Measurements from ENCODE around the gene AMD1. TPM values are rescaled to one million over a fixed set of nuclear protein-coding genes. Genes with fewer than 3 reads are reported as not detected.
"Not testable (repeated sequence)": the region's sequence is repeated elsewhere in the genome, so short reads cannot be mapped to it uniquely, and the experiment has no call there.

The AMD1 gene
- 100 to 1,000 TPM in 2 of 5 experiments, 10 to 100 TPM in 3; 61.1 to 105 (median 73.8) TPM for total RNA-seq
- polyA plus RNA-seq = 10 to 100 TPM; 54.9 to 55.4 TPM
- 369 reads per million, percentile 97 among the genes with 10 or more reads in this experiment for total RNA-seq

DNA sequence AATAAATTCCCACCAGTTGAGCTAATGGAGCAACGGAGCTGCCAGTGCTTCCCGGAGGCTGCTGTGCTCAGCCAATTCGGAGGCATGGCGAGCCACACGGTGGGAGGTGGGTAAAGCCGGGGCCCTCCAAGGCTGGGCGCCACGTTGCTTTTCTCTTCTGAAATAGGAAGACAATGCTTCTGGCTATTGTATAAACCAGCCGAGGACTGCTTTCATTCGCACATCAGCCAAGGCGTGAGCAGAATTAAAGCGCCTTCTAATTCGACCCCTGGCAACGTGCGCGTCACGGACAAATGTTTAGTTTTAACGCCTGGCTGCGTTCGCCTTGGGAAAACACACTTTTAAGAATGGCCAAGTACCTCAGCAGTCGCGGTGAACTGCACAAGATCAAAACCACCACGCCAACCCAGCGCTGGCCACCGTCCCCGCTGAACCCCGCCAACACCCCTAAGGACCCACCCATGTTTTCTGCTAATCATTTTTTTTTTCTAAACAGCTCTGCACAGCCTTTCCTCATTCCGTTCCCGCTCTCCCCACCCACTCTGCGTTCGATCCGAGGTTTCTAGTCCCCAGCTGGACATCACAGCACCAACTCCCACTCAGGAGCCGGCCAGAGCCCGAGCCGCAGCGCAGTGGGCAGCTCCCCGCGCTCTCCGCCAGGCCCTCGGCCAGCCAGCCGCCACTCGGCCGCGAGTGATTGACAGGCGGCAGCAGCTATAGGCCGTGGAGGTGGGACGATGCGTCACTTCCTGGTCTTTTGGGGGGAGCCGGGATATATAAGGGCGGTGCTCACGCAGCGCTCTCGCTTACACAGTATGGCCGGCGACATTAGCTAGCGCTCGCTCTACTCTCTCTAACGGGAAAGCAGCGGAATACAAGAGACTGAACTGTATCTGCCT lies at the start of gene AMD1:
AMD1 (plus strand) TSS at position 805 of the 899 bp plus-strand sequence. CDS start 321 bp downstream, outside the sequence.
- H3K4me1 Mint-ChIP-seq = peaks cover 19 to 28% (median 27%) of the 10 kb centered on the region in 7 donors
- Histone ChIP-seq H3K36me3 (ENCODE audit: control insufficient read depth in 2 of 3, insufficient read depth in 3 of 3, low read length in 3 of 3) (peaks cover 0 to 9% (median 0%) of the 10 kb centered on the region in 3 experiments), H3K4me3 (ENCODE audit: low read length) (peak within 1 kb of the TSS; percentile 99), H3K27ac (ENCODE audit: low read depth, low read length) (peak within 1 kb of the TSS; percentile 73), H3K9me3 (ENCODE audit: control insufficient read depth in 2 of 3, low read length in 3 of 3) (no peaks in the 10 kb centered on the region), H3K4me1 (ENCODE audit: control insufficient read depth in 2 of 2, insufficient read depth in 2 of 2, low read length in 2 of 2) (peaks cover 26 to 28% of the 10 kb centered on the region in 2 donors), H3K27me3 (ENCODE audit: control insufficient read depth in 2 of 2, insufficient read depth in 2 of 2, low read length in 2 of 2) (no peaks in the 10 kb centered on the region)
- DNase-seq (peak; percentile 87 to 97 (median 96)), ATAC-seq (peak; percentile 85)
- H3K36me3 Mint-ChIP-seq = peaks cover 0 to 5% (median 0%) of the 10 kb centered on the region in 5 donors
- H3K4me3 Mint-ChIP-seq = peak within 1 kb of the TSS in 9 of 10 donors; percentile 94 to 99 (median 99)
- peaks cover 0 to 5% (median 0%) of the 10 kb centered on the region in 11 donors for H3K9me3 Mint-ChIP-seq
- intact Hi-C loops (cut with micrococcal nuclease) = loop anchor here (1.0 to 10.0 kb wide), 21 partner anchors 8 to 1859 kb away; partner anchors contain the start of genes CDK19 (in 2 of the 2), GTF3C6 (in 2 of the 2), REV3L (in 2 of the 2) and AK9 (in 1 of the 2)
- H3K27ac Mint-ChIP-seq = peak within 1 kb of the TSS in 8 of 9 donors; percentile 96 to 100 (median 99)
- POLR2A ChIA-PET = interaction anchor here (0.6 to 10.5 kb wide), 50 partner anchors 8 to 1781 kb away, joined by 3 to 413 read pairs (median 4); partner anchors contain the start of genes CD164, CDK19, GTF3C6 and REV3L
- no peaks in the 10 kb centered on the region for H3K27me3 Mint-ChIP-seq
- CTCF ChIA-PET = interaction anchor here (0.6 to 2.2 kb wide), 7 partner anchors 8 to 831 kb away, joined by 3 to 14 read pairs (median 3); partner anchors contain the start of gene GTF3C6

DNA sequence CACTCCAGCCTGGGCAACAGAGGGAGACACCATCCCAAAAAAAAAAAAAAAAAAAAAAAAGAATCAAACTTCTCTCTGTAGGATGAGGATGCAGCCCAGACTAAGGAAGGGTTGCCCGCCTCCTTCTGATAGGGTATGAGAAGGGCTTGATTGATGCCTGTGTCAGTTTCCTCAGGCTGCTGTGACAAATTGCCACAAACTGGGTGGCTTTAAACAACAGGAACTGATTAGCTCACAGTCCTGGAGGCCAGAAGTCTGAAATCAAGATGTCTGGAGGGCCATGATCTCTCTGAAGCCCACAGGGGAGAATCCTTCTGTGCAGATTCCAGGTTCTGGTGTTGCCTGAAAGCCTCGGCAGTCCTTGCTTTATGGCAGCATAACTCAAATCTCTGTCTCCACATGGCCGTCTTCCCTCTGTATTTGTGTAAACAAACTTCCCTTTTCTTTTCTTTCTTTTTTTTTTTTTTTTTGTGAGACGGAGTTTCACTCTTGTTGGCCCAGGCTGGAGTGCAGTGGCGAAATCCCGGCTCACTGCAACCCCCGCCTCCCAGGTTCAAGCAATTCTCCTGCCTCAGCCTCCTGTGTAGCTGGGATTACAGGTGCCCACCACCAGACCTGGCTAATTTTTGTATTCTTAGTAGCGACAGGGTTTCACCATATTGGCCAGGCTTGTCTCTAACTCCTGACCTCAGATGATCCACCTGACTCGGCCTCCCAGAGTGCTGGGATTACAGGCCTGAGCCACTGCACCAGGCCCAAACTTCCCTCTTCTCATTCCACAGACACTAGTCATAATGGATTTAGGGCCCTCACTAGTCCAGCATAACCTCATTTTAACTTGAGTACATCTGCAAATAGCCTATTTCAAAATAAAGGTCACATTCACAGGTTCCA lies 48.1 kb upstream of the AMD1 start:
- DNase-seq (no peak), ATAC-seq (peak; percentile 78)
- ChIA-PET CTCF (interaction anchor here (0.5 kb wide), 1 partner anchor 24 kb away, joined by 4 read pairs; no protein-coding TSS in a partner anchor), POLR2A (interaction anchor here (0.6 to 1.7 kb wide), 3 partner anchors 11 to 181 kb away, joined by 4 to 6 read pairs (median 5); partner anchors contain the start of gene CDK19)
- Histone ChIP-seq H3K9me3 (ENCODE audit: control insufficient read depth in 2 of 3, low read length in 3 of 3) (no peaks in the 10 kb centered on the region), H3K36me3 (ENCODE audit: control insufficient read depth in 2 of 3, insufficient read depth in 3 of 3, low read length in 3 of 3) (no peaks in the 10 kb centered on the region), H3K27me3 (ENCODE audit: control insufficient read depth in 2 of 2, insufficient read depth in 2 of 2, low read length in 2 of 2) (no peaks in the 10 kb centered on the region), H3K4me3 (ENCODE audit: low read length) (no peak overlapping the region), H3K27ac (ENCODE audit: low read depth, low read length) (no peak overlapping the region), H3K4me1 (ENCODE audit: control insufficient read depth in 2 of 2, insufficient read depth in 2 of 2, low read length in 2 of 2) (no peaks in the 10 kb centered on the region)
- Mint-ChIP-seq H3K27ac (no peak overlapping the region), H3K9me3 (no peaks in the 10 kb centered on the region), H3K27me3 (peaks cover 0 to 12% (median 0%) of the 10 kb centered on the region in 5 donors), H3K4me1 (peaks cover 0 to 7% (median 0%) of the 10 kb centered on the region in 7 donors), H3K4me3 (no peak overlapping the region), H3K36me3 (peaks cover 0 to 2% (median 0%) of the 10 kb centered on the region in 5 donors)
- intact Hi-C loops (cut with micrococcal nuclease) = no loop called here

DNA sequence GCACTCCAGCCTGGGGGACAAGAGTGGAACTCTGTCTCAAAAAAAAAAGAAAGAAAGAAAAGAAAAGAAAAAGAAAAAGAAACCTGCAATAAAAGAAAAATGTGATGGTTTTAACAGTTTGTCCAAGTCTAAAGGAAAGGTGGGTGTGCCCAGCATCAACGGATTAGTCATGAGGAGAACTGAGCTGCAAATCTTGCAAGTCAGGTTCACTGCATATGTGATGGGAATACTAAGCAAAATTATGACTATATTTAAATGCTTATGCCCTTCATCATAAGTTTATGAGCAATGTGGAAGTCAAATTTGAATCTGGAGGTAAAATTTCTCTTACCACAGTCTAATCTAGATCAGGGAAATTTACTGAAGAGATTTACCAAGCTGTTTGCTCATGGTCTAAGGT lies 46.2 kb upstream of the AMD1 start:
- CTCF ChIA-PET = interaction anchor here (0.9 kb wide), 1 partner anchor 146 kb away, joined by 3 read pairs; no protein-coding TSS in a partner anchor
- Histone ChIP-seq H3K9me3 (ENCODE audit: control insufficient read depth in 2 of 3, low read length in 3 of 3) (no peaks in the 10 kb centered on the region), H3K36me3 (ENCODE audit: control insufficient read depth in 2 of 3, insufficient read depth in 3 of 3, low read length in 3 of 3) (no peaks in the 10 kb centered on the region), H3K4me1 (ENCODE audit: control insufficient read depth in 2 of 2, insufficient read depth in 2 of 2, low read length in 2 of 2) (no peaks in the 10 kb centered on the region), H3K27me3 (ENCODE audit: control insufficient read depth in 2 of 2, insufficient read depth in 2 of 2, low read length in 2 of 2) (no peaks in the 10 kb centered on the region), H3K27ac (ENCODE audit: low read depth, low read length) (no peak overlapping the region), H3K4me3 (ENCODE audit: low read length) (no peak overlapping the region)
- Mint-ChIP-seq H3K27me3 (peaks cover 0 to 3% (median 0%) of the 10 kb centered on the region in 5 donors), H3K27ac (no peak overlapping the region), H3K4me3 (no peak overlapping the region), H3K9me3 (no peaks in the 10 kb centered on the region), H3K36me3 (no peaks in the 10 kb centered on the region), H3K4me1 (peaks cover 0 to 2% (median 0%) of the 10 kb centered on the region in 7 donors)
- intact Hi-C loops (cut with micrococcal nuclease) = no loop called here
- POLR2A ChIA-PET = interaction anchor here (1.1 to 1.6 kb wide), 2 partner anchors 10 to 46 kb away, joined by 3 to 6 read pairs; partner anchors contain the start of gene AMD1
- no peak for DNase-seq
- ATAC-seq = peak; percentile 54

DNA sequence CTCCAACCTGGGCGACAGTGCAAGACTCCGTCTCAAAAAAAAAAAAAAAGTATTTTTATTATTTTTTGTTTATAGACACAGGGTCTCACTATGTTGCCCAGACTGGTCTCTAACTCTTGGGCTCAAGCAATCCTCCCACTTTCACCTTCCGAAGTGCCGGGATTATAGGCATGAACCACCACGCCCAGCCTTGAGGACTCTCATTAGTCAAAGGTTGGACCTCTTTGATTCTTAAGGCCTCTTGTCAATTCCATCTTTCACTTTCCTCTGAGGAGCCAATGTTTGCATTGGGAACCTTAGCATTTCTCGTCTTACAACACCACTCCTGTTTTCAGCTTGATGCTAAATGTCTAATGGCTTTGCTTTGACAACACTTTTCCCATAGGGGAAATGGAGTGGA lies 43.2 kb upstream of the AMD1 start:
- intact Hi-C loops (cut with micrococcal nuclease) = no loop called here
- H3K9me3 ChIP-seq (ENCODE audit: control insufficient read depth in 2 of 3, low read length in 3 of 3) = no peaks in the 10 kb centered on the region

DNA sequence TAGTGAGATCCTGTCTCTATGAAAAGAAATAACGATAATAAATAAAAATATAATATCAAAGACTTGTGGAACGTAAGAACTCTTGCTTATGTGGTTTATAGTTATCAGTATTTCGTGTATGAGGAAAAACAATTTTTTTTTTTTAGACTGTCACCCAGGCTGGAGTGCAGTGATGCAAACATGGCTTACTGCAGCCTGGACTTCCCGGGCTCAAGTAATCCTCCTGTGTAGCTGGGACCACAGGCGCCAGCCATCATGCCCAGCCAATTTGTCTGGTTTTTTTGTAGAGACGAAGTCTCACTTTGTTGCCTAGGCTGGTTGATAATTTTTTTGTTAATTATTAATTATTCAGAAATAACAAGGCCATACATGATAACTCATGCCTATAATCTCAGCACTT lies 40.8 kb upstream of the AMD1 start:
- intact Hi-C loops (cut with micrococcal nuclease) = no loop called here
- POLR2A ChIA-PET = interaction anchor here (0.6 kb wide), 1 partner anchor 18 kb away, joined by 3 read pairs; the partner anchor contains the start of gene CDK19
- Histone ChIP-seq H3K36me3 (ENCODE audit: control insufficient read depth in 2 of 3, insufficient read depth in 3 of 3, low read length in 3 of 3) (no peaks in the 10 kb centered on the region), H3K9me3 (ENCODE audit: control insufficient read depth in 2 of 3, low read length in 3 of 3) (no peaks in the 10 kb centered on the region), H3K27me3 (ENCODE audit: control insufficient read depth in 2 of 2, insufficient read depth in 2 of 2, low read length in 2 of 2) (no peaks in the 10 kb centered on the region), H3K4me1 (ENCODE audit: control insufficient read depth in 2 of 2, insufficient read depth in 2 of 2, low read length in 2 of 2) (no peaks in the 10 kb centered on the region), H3K4me3 (ENCODE audit: low read length) (no peak overlapping the region), H3K27ac (ENCODE audit: low read depth, low read length) (no peak overlapping the region)
- no peak for ATAC-seq
- H3K36me3 Mint-ChIP-seq = no peaks in the 10 kb centered on the region
- CTCF ChIA-PET = no interaction called here
- H3K27me3 Mint-ChIP-seq = no peaks in the 10 kb centered on the region
- DNase-seq = no peak
- no peaks in the 10 kb centered on the region for H3K9me3 Mint-ChIP-seq
- no peak overlapping the region for H3K27ac Mint-ChIP-seq
- peaks cover 0 to 2% (median 0%) of the 10 kb centered on the region in 7 donors for H3K4me1 Mint-ChIP-seq
- H3K4me3 Mint-ChIP-seq = no peak overlapping the region

More for the DNA sequence above, 43.2 kb upstream of the AMD1 start:
- no peaks in the 10 kb centered on the region for H3K9me3 Mint-ChIP-seq
- Histone ChIP-seq H3K4me1 (ENCODE audit: control insufficient read depth in 2 of 2, insufficient read depth in 2 of 2, low read length in 2 of 2) (no peaks in the 10 kb centered on the region), H3K4me3 (ENCODE audit: low read length) (no peak overlapping the region), H3K27me3 (ENCODE audit: control insufficient read depth in 2 of 2, insufficient read depth in 2 of 2, low read length in 2 of 2) (no peaks in the 10 kb centered on the region), H3K36me3 (ENCODE audit: control insufficient read depth in 2 of 3, insufficient read depth in 3 of 3, low read length in 3 of 3) (no peaks in the 10 kb centered on the region), H3K27ac (ENCODE audit: low read depth, low read length) (no peak overlapping the region)
- peaks cover 0 to 2% (median 0%) of the 10 kb centered on the region in 7 donors for H3K4me1 Mint-ChIP-seq
- POLR2A ChIA-PET = no interaction called here
- no peak overlapping the region for H3K27ac Mint-ChIP-seq
- ATAC-seq (no peak), DNase-seq (no peak)
- CTCF ChIA-PET = interaction anchor here (0.6 kb wide), 1 partner anchor 134 kb away, joined by 3 read pairs; no protein-coding TSS in a partner anchor
- H3K4me3 Mint-ChIP-seq = no peak overlapping the region
- no peaks in the 10 kb centered on the region for H3K27me3 Mint-ChIP-seq
- no peaks in the 10 kb centered on the region for H3K36me3 Mint-ChIP-seq

DNA sequence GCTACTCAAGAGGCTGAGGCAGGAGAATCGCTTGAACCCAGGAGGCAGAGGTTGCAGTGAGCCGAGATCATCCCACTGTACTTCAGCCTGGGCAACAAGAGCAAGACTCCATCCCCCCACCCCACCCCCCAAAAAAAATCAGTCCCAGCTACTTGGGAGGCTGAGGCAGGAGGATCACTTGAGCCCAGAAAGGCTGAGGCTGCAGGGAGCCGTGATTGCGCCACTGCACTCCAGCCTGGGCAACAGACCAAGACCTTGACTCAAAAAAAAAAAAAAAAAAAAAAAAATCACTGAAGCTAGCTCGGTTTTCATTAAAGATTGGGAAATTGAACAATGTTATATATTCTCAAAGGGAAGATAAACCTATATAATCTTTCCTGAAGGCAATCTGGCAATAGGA lies 38.8 kb upstream of the AMD1 start:
- H3K4me1 Mint-ChIP-seq; H3K27me3 Mint-ChIP-seq; H3K36me3 ChIP-seq (ENCODE audit: control insufficient read depth in 2 of 3, insufficient read depth in 3 of 3, low read length in 3 of 3); intact Hi-C loops (cut with micrococcal nuclease); H3K4me3 ChIP-seq (ENCODE audit: low read length); H3K9me3 Mint-ChIP-seq; H3K27me3 ChIP-seq (ENCODE audit: control insufficient read depth in 2 of 2, insufficient read depth in 2 of 2, low read length in 2 of 2); H3K9me3 ChIP-seq (ENCODE audit: control insufficient read depth in 2 of 3, low read length in 3 of 3); DNase-seq; H3K4me3 Mint-ChIP-seq; CTCF ChIA-PET; H3K27ac ChIP-seq (ENCODE audit: low read depth, low read length); H3K4me1 ChIP-seq (ENCODE audit: control insufficient read depth in 2 of 2, insufficient read depth in 2 of 2, low read length in 2 of 2); H3K27ac Mint-ChIP-seq; POLR2A ChIA-PET; ATAC-seq; H3K36me3 Mint-ChIP-seq: not testable (repeated sequence)
